Lower lobe of right lung (tissue), 2 donors: ENCODE data around the gene RAB3B. TPM values are rescaled to one million over a fixed set of nuclear protein-coding genes. Genes with fewer than 3 reads are reported as not detected.
"Not testable (repeated sequence)": the region's sequence is repeated elsewhere in the genome, so short reads cannot be mapped to it uniquely, and the experiment has no call there.

Experiments used
- ATAC-seq, 2 donors: fragments of 200-7000 bp; cut with Tn5 transposase; one replicate each; pipeline ENCODE4 v1.9.1; 2020 to 2022; ENCODE audit warnings: mild to moderate bottlenecking in 2 of 2, moderate library complexity in 2 of 2
- DNase-seq: peaks from one replicate; pipeline ENCODE4 v3.0.0-alpha.2; 2020
- H3K27ac ChIP-seq: fragments of 200-600 bp; one replicate; pipeline ENCODE4 v1.8.0; 2022
- H3K27me3 ChIP-seq: fragments of 200-600 bp; one replicate; pipeline ENCODE4 v1.8.0; 2022; ENCODE audit warnings: low read depth
- H3K36me3 ChIP-seq: fragments of 200-600 bp; one replicate; pipeline ENCODE4 v1.8.0; 2022; ENCODE audit warnings: mild to moderate bottlenecking
- H3K4me1 ChIP-seq: fragments of 200-600 bp; one replicate; pipeline ENCODE4 v1.8.0; 2022
- H3K4me3 ChIP-seq: fragments of 200-600 bp; one replicate; pipeline ENCODE4 v1.8.0; 2022; ENCODE audit warnings: mild to moderate bottlenecking
- H3K9me3 ChIP-seq: fragments of 200-600 bp; one replicate; pipeline ENCODE4 v1.8.0; 2022
- CTCF ChIP-seq: fragments of 200-600 bp; IDR thresholded peaks from one replicate; pipeline ENCODE4 v1.8.0; 2022; ENCODE audit warnings: antibody characterized with exemption, mild to moderate bottlenecking
- intact Hi-C: fragments of 100-400 bp; cut with DNase I; formaldehyde crosslinking; loops from one replicate; pipeline ENCODE4 v1.11.0; 2022
- total RNA-seq: library from RNA; stranded (reverse); fragmentation: NEBNext Ultra II Directional; extraction: Animal tissue kit (Norgen Biotek cat#: 25700); gene quantifications from one replicate; pipeline ENCODE4 v1.2.1, GENCODE V29; 2021
- donor health status: DM: no; HTN: yes; CAD: no; lungs with severe emphysema.

RAB3B gene
- total RNA-seq, 1 donor from 2014 or later, result 0.06 TPM

- Histone ChIP-seq H3K36me3 (no peaks in the 10 kb centered on the region), H3K4me3 (no peak overlapping the region), H3K4me1 (no peaks in the 10 kb centered on the region), H3K27ac (no peak overlapping the region), H3K27me3 (peaks cover 37% of the 10 kb centered on the region), H3K9me3 (no peaks in the 10 kb centered on the region)
- ATAC-seq (no peak), DNase-seq (no peak)
- intact Hi-C loops, result no loop called here
- no peak for TF ChIP-seq CTCF
Measured at GRCh38 chr1:51969038-51969705, 21.3 kb downstream of the RAB3B start.

GRCh38 chr1:51968632-51969031 lies 21.9 kb downstream of the RAB3B start:
- Histone ChIP-seq H3K27me3 (peaks cover 37% of the 10 kb centered on the region), H3K36me3 (no peaks in the 10 kb centered on the region), H3K27ac (no peak overlapping the region), H3K4me3 (no peak overlapping the region), H3K4me1 (no peaks in the 10 kb centered on the region), H3K9me3 (no peaks in the 10 kb centered on the region)
- intact Hi-C loops, result no loop called here
- no peak for TF ChIP-seq CTCF
- no peak for ATAC-seq
- no peak for DNase-seq

GRCh38 chr1:51967213-51967791 lies 23.2 kb downstream of the RAB3B start:
- H3K4me1 ChIP-seq, H3K27ac ChIP-seq, ATAC-seq, intact Hi-C loops, H3K4me3 ChIP-seq, H3K36me3 ChIP-seq, DNase-seq, H3K9me3 ChIP-seq: not testable (repeated sequence)
- H3K27me3 ChIP-seq, result peaks cover 39% of the 10 kb centered on the region

GRCh38 chr1:51966559-51966958 lies 23.9 kb downstream of the RAB3B start:
- Histone ChIP-seq H3K36me3 (no peaks in the 10 kb centered on the region), H3K4me1 (no peaks in the 10 kb centered on the region), H3K27ac (no peak overlapping the region), H3K9me3 (no peaks in the 10 kb centered on the region), H3K27me3 (peaks cover 46% of the 10 kb centered on the region), H3K4me3 (no peak overlapping the region)
- TF ChIP-seq CTCF, result no peak
- ATAC-seq (no peak), DNase-seq (no peak)
- intact Hi-C loops, result no loop called here

- intact Hi-C loops, result no loop called here
- TF ChIP-seq CTCF, result no peak
Measured at GRCh38 chr1:51964309-51964696, 26.2 kb downstream of the RAB3B start.

GRCh38 chr1:51963592-51964308 lies 26.8 kb downstream of the RAB3B start:
- TF ChIP-seq CTCF, result no peak
- intact Hi-C loops, result no loop called here
- no peak for ATAC-seq
- no peaks in the 10 kb centered on the region for H3K4me1 ChIP-seq
- no peaks in the 10 kb centered on the region for H3K36me3 ChIP-seq
- DNase-seq, result no peak
- H3K4me3 ChIP-seq, result no peak overlapping the region
- no peaks in the 10 kb centered on the region for H3K9me3 ChIP-seq
- no peak overlapping the region for H3K27ac ChIP-seq
- peaks cover 55% of the 10 kb centered on the region for H3K27me3 ChIP-seq

More at GRCh38 chr1:51964309-51964696, 26.2 kb downstream of the RAB3B start:
- Histone ChIP-seq H3K4me1 (no peaks in the 10 kb centered on the region), H3K27me3 (peaks cover 51% of the 10 kb centered on the region), H3K4me3 (no peak overlapping the region), H3K9me3 (no peaks in the 10 kb centered on the region), H3K36me3 (no peaks in the 10 kb centered on the region), H3K27ac (no peak overlapping the region)
- no peak for ATAC-seq
- no peak for DNase-seq
